HepG2 (cell line): ENCODE data around the gene SETD1A. TPM values are rescaled to one million over a fixed set of nuclear protein-coding genes. Genes with fewer than 3 reads are reported as not detected.

Experiments
- MBNL3 ChIP-seq: fragments of 250-450 bp; sonication (Bioruptor Pico); conservative IDR thresholded peaks from 2 replicates; pipeline ENCODE4 v1.8.0; 2022; ENCODE audit warnings: mild to moderate bottlenecking, inconsistent platforms
- MIER2 ChIP-seq: IDR thresholded peaks from 2 replicates; pipeline ENCODE4 v1.6.1; 2016; ENCODE audit warnings: missing biosample characterization, missing genetic modification reagents
- PAX8 ChIP-seq: sonication (generic); formaldehyde crosslinking; IDR thresholded peaks from 2 replicates; pipeline ENCODE4 v1.8.0; 2022; ENCODE audit warnings: mild to moderate bottlenecking, missing genetic modification reagents, borderline replicate concordance
- PHF20 ChIP-seq: sonication (generic); formaldehyde crosslinking; IDR thresholded peaks from 2 replicates; pipeline ENCODE4 v1.5.0; 2020; ENCODE audit warnings: mild to moderate bottlenecking, missing genetic modification reagents
- RBAK ChIP-seq: sonication (generic); formaldehyde crosslinking; IDR thresholded peaks from 2 replicates; pipeline ENCODE4 v1.5.1; 2020; ENCODE audit warnings: mild to moderate bottlenecking, missing genetic modification reagents
- RELA ChIP-seq: sonication (generic); formaldehyde crosslinking; IDR thresholded peaks from 2 replicates; pipeline ENCODE4 v1.4.0; 2020; ENCODE audit warnings: missing genetic modification reagents
- SYNCRIP ChIP-seq: fragments of 200-400 bp; formaldehyde crosslinking; IDR thresholded peaks from 2 replicates; pipeline ENCODE4 v1.6.1; 2018; ENCODE audit warnings: mild to moderate bottlenecking, low read depth, low read length; ENCODE audit not compliant: insufficient read depth
- TARDBP ChIP-seq: sonication (generic); formaldehyde crosslinking; IDR thresholded peaks from 2 replicates; pipeline ENCODE4 v1.8.0; 2022; ENCODE audit warnings: mild to moderate bottlenecking, missing genetic modification reagents
- TEAD3 ChIP-seq: optimal IDR thresholded peaks from 2 replicates; pipeline ENCODE3; 2016; ENCODE audit warnings: borderline replicate concordance
- ZKSCAN5 ChIP-seq: sonication (generic); formaldehyde crosslinking; IDR thresholded peaks from 2 replicates; pipeline ENCODE4 v1.5.1; 2020; ENCODE audit warnings: mild to moderate bottlenecking, missing genetic modification reagents
- ZNF24 ChIP-seq: fragments of 450-650 bp; IDR thresholded peaks from 2 replicates; pipeline ENCODE4 v1.6.1; 2017; ENCODE audit warnings: antibody characterized with exemption, mild to moderate bottlenecking
- ZNF552 ChIP-seq: sonication (generic); formaldehyde crosslinking; IDR thresholded peaks from 2 replicates; pipeline ENCODE4 v1.9.0; 2022; ENCODE audit warnings: missing genetic modification reagents, mild to moderate bottlenecking, borderline replicate concordance
- ZNF570 ChIP-seq: sonication (generic); formaldehyde crosslinking; IDR thresholded peaks from 2 replicates; pipeline ENCODE4 v1.4.0; 2020; ENCODE audit warnings: mild to moderate bottlenecking, missing genetic modification reagents, borderline replicate concordance
- ZNF678 ChIP-seq: sonication (generic); formaldehyde crosslinking; IDR thresholded peaks from 2 replicates; pipeline ENCODE4 v1.4.0; 2020; ENCODE audit warnings: mild to moderate bottlenecking, missing genetic modification reagents
- ZNF720 ChIP-seq: sonication (generic); formaldehyde crosslinking; IDR thresholded peaks from 2 replicates; pipeline ENCODE4 v1.4.0; 2020; ENCODE audit warnings: missing genetic modification reagents
- ZNF776 ChIP-seq: sonication (generic); formaldehyde crosslinking; IDR thresholded peaks from 2 replicates; pipeline ENCODE4 v1.4.0; 2020; ENCODE audit warnings: mild to moderate bottlenecking, missing genetic modification reagents
- polyA plus RNA-seq, 8 experiments: library from polyadenylated mRNA; depleted of rRNA in 3 of 8; stranded (reverse) in 7 of 8; unstranded in 1 of 8; fragments of >200 nt; fragmentation: Illumina TruSeq in 4 of 8; extraction: Trizol in 4 of 8; gene quantifications; 2 replicates each; pipeline versions ENCODE4 v1.2.1 to v1.2.3, GENCODE V29; 2011 to 2016; ENCODE audit warnings: low read depth in 4 of 8, missing spikeins in 1 of 8, mixed read lengths in 1 of 8; ENCODE audit not compliant: insufficient read depth in 1 of 8
- total RNA-seq, 5 experiments: library from RNA; depleted of rRNA; stranded (reverse); fragments of >200 nt; fragmentation: Illumina TruSeq; extraction: Trizol; gene quantifications; 2 replicates each; pipeline ENCODE4 v1.2.3, GENCODE V29; 2016; ENCODE audit warnings: low read depth in 1 of 5
- TF ChIP-seq, protein P1 (sequence below): sonication (generic); formaldehyde crosslinking; IDR thresholded peaks from 2 replicates; pipeline ENCODE4 v1.5.1; 2020; ENCODE audit warnings: mild to moderate bottlenecking, missing genetic modification reagents, borderline replicate concordance
- TF ChIP-seq, protein P2 (sequence below): sonication (generic); formaldehyde crosslinking; IDR thresholded peaks from 2 replicates; pipeline ENCODE4 v1.5.1; 2020; ENCODE audit warnings: missing genetic modification reagents, mild to moderate bottlenecking, borderline replicate concordance
- TF ChIP-seq, protein P3 (sequence below): sonication (generic); formaldehyde crosslinking; IDR thresholded peaks from 2 replicates; pipeline ENCODE4; 2020; ENCODE audit warnings: missing genetic modification reagents, mild to moderate bottlenecking, borderline replicate concordance
- TF ChIP-seq, protein P4 (sequence below): IDR thresholded peaks from 2 replicates; pipeline ENCODE4 v1.6.1; 2012; ENCODE audit warnings: inconsistent platforms
- TF ChIP-seq, protein P5 (sequence below): sonication (generic); formaldehyde crosslinking; IDR thresholded peaks from 2 replicates; pipeline ENCODE4 v1.4.0; 2020; ENCODE audit warnings: missing genetic modification reagents, mild to moderate bottlenecking, borderline replicate concordance
- TF ChIP-seq, protein P6 (sequence below): IDR thresholded peaks from 2 replicates; pipeline ENCODE4 v1.6.1; 2016; ENCODE audit warnings: missing compliant biosample characterization, missing genetic modification reagents, borderline replicate concordance

The SETD1A gene
- total and polyA plus RNA-seq, 2 of the 13 experiments (the other 11 are each of a cell fraction or from before 2014, with no cell fraction given) = 3.8 to 5.6 TPM

DNA sequence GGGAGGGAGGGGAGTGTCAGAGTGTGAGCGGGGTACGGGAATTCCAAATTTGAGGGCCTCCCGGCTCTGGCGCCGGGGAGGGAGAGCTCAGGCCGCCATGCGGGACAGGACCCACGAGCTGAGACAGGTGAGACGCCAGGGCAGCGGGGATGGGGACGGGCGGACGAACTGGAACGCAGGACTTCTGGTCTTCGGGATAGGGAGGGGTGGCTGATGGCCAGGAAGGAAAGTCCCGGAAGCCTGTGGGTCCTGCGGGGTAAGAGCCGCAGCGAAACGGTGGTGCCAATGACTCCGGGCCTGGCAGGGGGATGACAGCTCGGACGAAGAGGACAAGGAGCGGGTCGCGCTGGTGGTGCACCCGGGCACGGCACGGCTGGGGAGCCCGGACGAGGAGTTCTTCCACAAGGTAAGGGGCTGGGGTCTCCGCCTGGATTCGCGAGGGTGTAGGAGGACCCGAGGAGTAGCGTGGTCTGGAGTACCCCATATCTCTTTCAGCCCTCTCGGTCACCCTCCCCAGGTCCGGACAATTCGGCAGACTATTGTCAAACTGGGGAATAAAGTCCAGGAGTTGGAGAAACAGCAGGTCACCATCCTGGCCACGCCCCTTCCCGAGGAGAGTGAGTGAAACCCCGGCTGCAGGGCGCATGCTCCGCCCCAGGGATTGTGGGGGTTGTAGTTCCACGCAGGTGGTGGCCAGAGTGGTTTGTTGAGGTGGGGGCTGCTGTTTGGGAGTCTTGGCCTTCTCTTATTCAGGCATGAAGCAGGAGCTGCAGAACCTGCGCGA lies 76.3 kb downstream of the SETD1A start (continued):
- TF ChIP-seq, protein P1, sequence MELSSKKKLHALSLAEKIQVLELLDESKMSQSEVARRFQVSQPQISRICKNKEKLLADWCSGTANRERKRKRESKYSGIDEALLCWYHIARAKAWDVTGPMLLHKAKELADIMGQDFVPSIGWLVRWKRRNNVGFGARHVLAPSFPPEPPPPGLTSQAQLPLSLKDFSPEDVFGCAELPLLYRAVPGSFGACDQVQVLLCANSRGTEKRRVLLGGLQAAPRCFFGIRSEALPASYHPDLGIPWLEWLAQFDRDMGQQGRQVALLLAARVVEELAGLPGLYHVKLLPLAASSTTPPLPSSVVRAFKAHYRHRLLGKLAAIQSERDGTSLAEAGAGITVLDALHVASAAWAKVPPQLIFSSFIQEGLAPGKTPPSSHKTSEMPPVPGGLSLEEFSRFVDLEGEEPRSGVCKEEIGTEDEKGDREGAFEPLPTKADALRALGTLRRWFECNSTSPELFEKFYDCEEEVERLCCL (CRISPR knock-in tag) = no peak; the same call in 1 of the 2 replicates
- TF ChIP-seq MIER2 (CRISPR knock-in tag) (no peak), TARDBP (CRISPR knock-in tag) (no peak), ZNF570 (no peak), ZNF720 (no peak), PHF20 (CRISPR knock-in tag) (0 out of 2 replicates have a peak, but pooled peaks have one; percentile 36), SYNCRIP (no peak), ZNF776 (CRISPR knock-in tag) (0 out of 2 replicates have a peak, but pooled peaks have one; percentile 35), ZNF24 (no peak), RELA (CRISPR knock-in tag) (no peak), RBAK (CRISPR knock-in tag) (peak; percentile 21; the same call in 1 of the 2 replicates), ZNF678 (no peak), MBNL3 (CRISPR knock-in tag) (no peak), TEAD3 (CRISPR knock-in tag) (no peak), ZKSCAN5 (CRISPR knock-in tag) (0 out of 2 replicates have a peak, but pooled peaks have one; percentile 18), PAX8 (no peak), ZNF552 (CRISPR knock-in tag) (0 out of 2 replicates have a peak, but pooled peaks have one; percentile 13)
- TF ChIP-seq, protein P2, sequence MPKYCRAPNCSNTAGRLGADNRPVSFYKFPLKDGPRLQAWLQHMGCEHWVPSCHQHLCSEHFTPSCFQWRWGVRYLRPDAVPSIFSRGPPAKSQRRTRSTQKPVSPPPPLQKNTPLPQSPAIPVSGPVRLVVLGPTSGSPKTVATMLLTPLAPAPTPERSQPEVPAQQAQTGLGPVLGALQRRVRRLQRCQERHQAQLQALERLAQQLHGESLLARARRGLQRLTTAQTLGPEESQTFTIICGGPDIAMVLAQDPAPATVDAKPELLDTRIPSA = 0 out of 2 replicates have a peak, but pooled peaks have one; percentile 1
- TF ChIP-seq, protein P3, sequence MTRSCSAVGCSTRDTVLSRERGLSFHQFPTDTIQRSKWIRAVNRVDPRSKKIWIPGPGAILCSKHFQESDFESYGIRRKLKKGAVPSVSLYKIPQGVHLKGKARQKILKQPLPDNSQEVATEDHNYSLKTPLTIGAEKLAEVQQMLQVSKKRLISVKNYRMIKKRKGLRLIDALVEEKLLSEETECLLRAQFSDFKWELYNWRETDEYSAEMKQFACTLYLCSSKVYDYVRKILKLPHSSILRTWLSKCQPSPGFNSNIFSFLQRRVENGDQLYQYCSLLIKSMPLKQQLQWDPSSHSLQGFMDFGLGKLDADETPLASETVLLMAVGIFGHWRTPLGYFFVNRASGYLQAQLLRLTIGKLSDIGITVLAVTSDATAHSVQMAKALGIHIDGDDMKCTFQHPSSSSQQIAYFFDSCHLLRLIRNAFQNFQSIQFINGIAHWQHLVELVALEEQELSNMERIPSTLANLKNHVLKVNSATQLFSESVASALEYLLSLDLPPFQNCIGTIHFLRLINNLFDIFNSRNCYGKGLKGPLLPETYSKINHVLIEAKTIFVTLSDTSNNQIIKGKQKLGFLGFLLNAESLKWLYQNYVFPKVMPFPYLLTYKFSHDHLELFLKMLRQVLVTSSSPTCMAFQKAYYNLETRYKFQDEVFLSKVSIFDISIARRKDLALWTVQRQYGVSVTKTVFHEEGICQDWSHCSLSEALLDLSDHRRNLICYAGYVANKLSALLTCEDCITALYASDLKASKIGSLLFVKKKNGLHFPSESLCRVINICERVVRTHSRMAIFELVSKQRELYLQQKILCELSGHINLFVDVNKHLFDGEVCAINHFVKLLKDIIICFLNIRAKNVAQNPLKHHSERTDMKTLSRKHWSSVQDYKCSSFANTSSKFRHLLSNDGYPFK (CRISPR knock-in tag) = no peak
- TF ChIP-seq, protein P4, sequence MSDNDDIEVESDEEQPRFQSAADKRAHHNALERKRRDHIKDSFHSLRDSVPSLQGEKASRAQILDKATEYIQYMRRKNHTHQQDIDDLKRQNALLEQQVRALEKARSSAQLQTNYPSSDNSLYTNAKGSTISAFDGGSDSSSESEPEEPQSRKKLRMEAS = peak; percentile 66
- TF ChIP-seq, protein P5, sequence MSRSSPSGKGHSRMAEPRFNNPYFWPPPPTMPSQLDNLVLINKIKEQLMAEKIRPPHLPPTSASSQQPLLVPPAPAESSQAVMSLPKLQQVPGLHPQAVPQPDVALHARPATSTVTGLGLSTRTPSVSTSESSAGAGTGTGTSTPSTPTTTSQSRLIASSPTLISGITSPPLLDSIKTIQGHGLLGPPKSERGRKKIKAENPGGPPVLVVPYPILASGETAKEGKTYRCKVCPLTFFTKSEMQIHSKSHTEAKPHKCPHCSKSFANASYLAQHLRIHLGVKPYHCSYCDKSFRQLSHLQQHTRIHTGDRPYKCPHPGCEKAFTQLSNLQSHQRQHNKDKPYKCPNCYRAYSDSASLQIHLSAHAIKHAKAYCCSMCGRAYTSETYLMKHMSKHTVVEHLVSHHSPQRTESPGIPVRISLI (CRISPR knock-in tag) = no peak
- TF ChIP-seq, protein P6, sequence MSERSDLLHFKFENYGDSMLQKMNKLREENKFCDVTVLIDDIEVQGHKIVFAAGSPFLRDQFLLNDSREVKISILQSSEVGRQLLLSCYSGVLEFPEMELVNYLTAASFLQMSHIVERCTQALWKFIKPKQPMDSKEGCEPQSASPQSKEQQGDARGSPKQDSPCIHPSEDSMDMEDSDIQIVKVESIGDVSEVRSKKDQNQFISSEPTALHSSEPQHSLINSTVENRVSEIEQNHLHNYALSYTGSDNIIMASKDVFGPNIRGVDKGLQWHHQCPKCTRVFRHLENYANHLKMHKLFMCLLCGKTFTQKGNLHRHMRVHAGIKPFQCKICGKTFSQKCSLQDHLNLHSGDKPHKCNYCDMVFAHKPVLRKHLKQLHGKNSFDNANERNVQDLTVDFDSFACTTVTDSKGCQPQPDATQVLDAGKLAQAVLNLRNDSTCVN (CRISPR knock-in tag) = 0 out of 2 replicates have a peak, but pooled peaks have one; percentile 77
